GM13976 (cell line): ENCODE measurements around the gene MGAT5.

ENCODE experiments used
- DNase-seq: peaks from one replicate; pipeline ENCODE4 v3.0.0; 2012; ENCODE audit warnings: low spot score
- CTCF ChIP-seq: IDR thresholded peaks from 2 replicates; pipeline ENCODE4 v1.5.1; 2012; ENCODE audit warnings: borderline replicate concordance, mild to moderate bottlenecking; ENCODE audit not compliant: insufficient read depth; ENCODE audit errors: extremely low read depth, missing control alignments, control extremely low read depth
- in situ Hi-C: fragments of 300-500 bp; cut with MboI; formaldehyde crosslinking; loops from one replicate; pipeline ENCODE4 v1.12.0; 2022; ENCODE audit warnings: low sequenced_read_pairs, mixed read lengths, inconsistent platforms; ENCODE audit not compliant: unreplicated experiment

Gene MGAT5

GRCh38 chr2:134490559-134490958 is 236.7 kb downstream of the MGAT5 start:
- in situ Hi-C loops, result no loop called here
- TF ChIP-seq CTCF, result no peak
- DNase-seq, result no peak

GRCh38 chr2:134491022-134491421 is 237.2 kb downstream of the MGAT5 start:
- no peak for TF ChIP-seq CTCF
- no peak for DNase-seq
- in situ Hi-C loops, result no loop called here

GRCh38 chr2:134491771-134492441 is 238.0 kb downstream of the MGAT5 start:
- in situ Hi-C loops, result no loop called here
- DNase-seq, result no peak
- no peak for TF ChIP-seq CTCF

GRCh38 chr2:134493797-134494196 is 239.9 kb downstream of the MGAT5 start:
- no peak for TF ChIP-seq CTCF
- in situ Hi-C loops, result no loop called here

GRCh38 chr2:134498654-134499053 is 244.8 kb downstream of the MGAT5 start:
- in situ Hi-C loops, result no loop called here
- no peak for DNase-seq
- TF ChIP-seq CTCF, result no peak

More at GRCh38 chr2:134493797-134494196, 239.9 kb downstream of the MGAT5 start:
- DNase-seq, result no peak

- no peak for TF ChIP-seq CTCF
- no peak for DNase-seq
- in situ Hi-C loops, result no loop called here
These were observed 245.5 kb downstream of the MGAT5 start for GRCh38 chr2:134499307-134499926.
